Effector memory CD4-positive, alpha-beta T cell (primary cell): ENCODE data around the gene GAS7.
"Not testable (repeated sequence)": the region's sequence is repeated elsewhere in the genome, so short reads cannot be mapped to it uniquely, and the experiment has no call there.

Source experiments
- DNase-seq, 3 donors: peaks; one replicate each; pipeline ENCODE4 v3.0.0-alpha.2; 2020
- H3K27ac ChIP-seq: 2 replicates; pipeline ENCODE4 v1.7.0; 2013; ENCODE audit warnings: mild to moderate bottlenecking, low read length, moderate library complexity; ENCODE audit not compliant: insufficient read depth, poor library complexity, severe bottlenecking
- H3K27me3 ChIP-seq: replicated peaks from 2 replicates; pipeline ENCODE4 v1.7.0; 2013; ENCODE audit warnings: mild to moderate bottlenecking, low read length; ENCODE audit not compliant: insufficient read depth, control insufficient read depth, poor library complexity, severe bottlenecking
- H3K36me3 ChIP-seq: 2 replicates; pipeline ENCODE4 v1.7.0; 2013; ENCODE audit warnings: mild to moderate bottlenecking, low read length, moderate library complexity; ENCODE audit not compliant: control insufficient read depth, insufficient read depth
- H3K4me1 ChIP-seq: 2 replicates; pipeline ENCODE4 v1.7.0; 2013; ENCODE audit warnings: low read length, mild to moderate bottlenecking; ENCODE audit not compliant: control insufficient read depth, insufficient read depth, poor library complexity, severe bottlenecking
- H3K4me3 ChIP-seq: 2 replicates; pipeline ENCODE4 v1.7.0; 2013; ENCODE audit warnings: low read length, low read depth, mild to moderate bottlenecking; ENCODE audit not compliant: insufficient read depth, poor library complexity, severe bottlenecking
- H3K9me3 ChIP-seq: 2 replicates; pipeline ENCODE4 v1.7.0; 2013; ENCODE audit warnings: mild to moderate bottlenecking, low read length, moderate library complexity; ENCODE audit not compliant: control insufficient read depth

Gene GAS7

DNA sequence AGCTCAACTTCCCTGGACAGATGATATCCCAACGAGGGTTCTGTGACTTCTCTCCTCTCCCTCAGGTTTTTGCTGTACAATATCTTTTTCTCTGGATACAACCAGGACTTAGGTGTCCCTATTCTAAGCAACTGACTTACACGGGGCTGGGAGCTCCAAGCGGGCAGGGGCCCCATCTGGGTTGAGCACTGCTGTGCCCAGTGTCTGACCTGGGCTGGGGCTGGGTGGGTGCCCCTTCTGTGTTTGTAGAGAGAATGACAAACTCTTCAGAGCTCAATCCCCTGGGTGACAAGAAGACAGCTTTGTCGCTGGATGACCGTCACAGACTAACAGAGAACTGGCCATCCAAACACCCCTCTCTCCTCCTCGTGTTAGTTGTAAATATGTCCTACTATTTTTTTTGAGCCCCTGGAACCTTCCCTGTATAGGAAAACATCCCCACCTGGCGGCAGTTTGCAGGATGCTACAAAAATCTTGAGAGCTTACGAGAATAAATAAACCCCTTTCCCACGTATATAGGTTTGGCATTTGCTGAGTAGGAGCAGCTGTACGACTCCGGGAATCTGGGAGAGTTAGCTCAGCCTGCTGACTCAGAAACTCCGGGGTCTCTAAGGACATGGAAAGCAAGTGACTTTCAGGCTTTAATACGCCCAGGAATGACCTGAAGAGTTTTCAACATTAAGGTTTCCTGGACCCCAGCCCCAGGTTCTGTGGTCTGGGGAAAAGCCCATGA lies 269.6 kb downstream of the GAS7 start:
- Histone ChIP-seq H3K9me3 (no peaks in the 10 kb centered on the region), H3K4me1 (no peaks in the 10 kb centered on the region), H3K27me3 (no peaks in the 10 kb centered on the region), H3K4me3 (no peak overlapping the region), H3K27ac (no peak overlapping the region), H3K36me3 (no peaks in the 10 kb centered on the region)
- DNase-seq = no peak

DNA sequence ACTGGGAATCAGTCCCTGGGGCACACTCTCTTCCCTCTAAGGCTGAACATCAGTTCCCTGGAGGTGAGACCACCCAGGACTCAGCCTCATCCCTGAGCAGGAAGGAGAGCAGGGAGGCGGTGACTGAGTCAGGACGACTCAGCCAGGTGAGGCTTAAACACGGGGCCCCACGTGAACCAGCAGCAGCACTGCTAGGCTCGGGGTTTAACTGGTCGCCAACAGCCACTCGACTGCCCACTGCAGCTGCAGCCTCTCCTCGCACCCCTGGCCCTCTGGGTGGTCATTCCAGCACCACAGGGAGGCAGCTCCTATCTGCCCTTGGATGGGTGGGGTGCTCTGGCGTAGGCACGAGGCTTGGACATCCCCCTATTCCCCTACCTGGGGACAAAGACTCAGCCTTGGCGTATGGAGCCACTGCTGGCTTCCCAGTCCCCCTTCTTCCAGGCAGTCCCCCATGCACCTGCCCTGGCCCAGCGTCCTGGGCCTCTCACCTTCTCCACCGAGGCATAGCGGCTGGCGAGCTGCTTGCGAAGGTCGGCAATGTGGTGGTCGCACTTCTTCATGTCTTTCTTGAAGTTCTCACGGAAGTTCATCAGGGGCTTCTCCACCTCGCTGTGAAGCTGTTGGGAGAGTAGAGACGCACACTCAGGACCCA lies 272.1 kb downstream of the GAS7 start:
- no peak overlapping the region for H3K4me3 ChIP-seq
- DNase-seq = no peak
- H3K4me1 ChIP-seq = no peaks in the 10 kb centered on the region
- no peaks in the 10 kb centered on the region for H3K36me3 ChIP-seq
- H3K9me3 ChIP-seq = no peaks in the 10 kb centered on the region
- H3K27ac ChIP-seq = no peak overlapping the region
- H3K27me3 ChIP-seq = no peaks in the 10 kb centered on the region

- DNase-seq = no peak
- Histone ChIP-seq H3K4me3 (no peak overlapping the region), H3K36me3 (no peaks in the 10 kb centered on the region), H3K27ac (no peak overlapping the region), H3K4me1 (no peaks in the 10 kb centered on the region), H3K9me3 (no peaks in the 10 kb centered on the region), H3K27me3 (no peaks in the 10 kb centered on the region)
These were observed 272.9 kb downstream of the GAS7 start for GRCh38 chr17:9925457-9925856.

- H3K36me3 ChIP-seq = no peaks in the 10 kb centered on the region
These were observed 273.6 kb downstream of the GAS7 start for GRCh38 chr17:9924735-9925191.

DNA sequence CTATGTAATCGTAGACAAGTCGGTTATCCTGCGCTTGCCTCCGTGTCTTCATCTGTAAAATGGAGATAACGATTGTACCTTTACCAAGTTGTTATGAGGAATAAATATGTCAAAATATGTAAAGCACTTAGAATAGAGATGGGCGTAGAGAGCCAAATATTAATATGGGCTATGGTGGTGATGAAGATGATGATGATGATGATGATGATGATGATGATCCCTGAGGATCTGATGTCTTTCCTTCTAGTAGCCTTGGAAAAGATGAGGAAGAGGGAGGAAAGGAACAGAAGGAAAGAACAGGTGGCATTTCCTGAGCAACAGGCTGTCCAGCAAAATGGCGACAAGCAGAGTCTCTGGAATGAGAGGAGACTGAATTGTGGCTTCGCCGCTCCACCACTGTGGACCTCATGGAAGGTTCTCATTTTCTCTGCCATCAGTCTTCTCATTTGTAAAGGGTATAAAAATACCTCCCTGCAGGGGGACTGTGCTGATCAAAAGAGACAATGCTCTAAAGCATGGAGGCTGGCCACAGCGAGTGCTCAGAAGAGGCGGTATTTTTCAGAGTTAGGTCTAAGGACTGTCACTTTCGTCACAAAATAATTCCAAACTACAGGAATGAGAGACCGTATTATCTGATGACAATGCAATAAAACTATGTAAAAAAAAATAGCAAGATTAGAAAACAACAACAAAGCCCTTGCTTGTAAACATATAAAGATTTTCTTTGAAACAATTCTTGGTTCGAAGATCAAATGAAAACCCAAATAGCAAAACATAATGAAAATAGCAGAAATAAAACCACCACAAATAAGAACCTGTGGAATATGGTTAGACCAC lies 276.2 kb downstream of the GAS7 start:
- Histone ChIP-seq H3K9me3 (no peaks in the 10 kb centered on the region), H3K36me3 (no peaks in the 10 kb centered on the region), H3K4me1 (no peaks in the 10 kb centered on the region), H3K27ac (no peak overlapping the region), H3K27me3 (no peaks in the 10 kb centered on the region), H3K4me3 (no peak overlapping the region)
- no peak for DNase-seq

More at GRCh38 chr17:9924735-9925191, 273.6 kb downstream of the GAS7 start:
- Histone ChIP-seq H3K27me3 (no peaks in the 10 kb centered on the region), H3K4me1 (no peaks in the 10 kb centered on the region), H3K27ac (no peak overlapping the region), H3K9me3 (no peaks in the 10 kb centered on the region), H3K4me3 (no peak overlapping the region)
- no peak for DNase-seq

- not testable (repeated sequence) for H3K4me1 ChIP-seq, H3K9me3 ChIP-seq, H3K27ac ChIP-seq, H3K36me3 ChIP-seq, DNase-seq, H3K27me3 ChIP-seq, H3K4me3 ChIP-seq
These were observed 277.2 kb downstream of the GAS7 start for GRCh38 chr17:9921216-9921615.

GRCh38 chr17:9918804-9919352 lies 279.5 kb downstream of the GAS7 start:
- Histone ChIP-seq H3K27ac (no peak overlapping the region), H3K36me3 (no peaks in the 10 kb centered on the region), H3K27me3 (no peaks in the 10 kb centered on the region), H3K4me1 (no peaks in the 10 kb centered on the region), H3K9me3 (no peaks in the 10 kb centered on the region), H3K4me3 (no peak overlapping the region)
- no peak for DNase-seq

DNA sequence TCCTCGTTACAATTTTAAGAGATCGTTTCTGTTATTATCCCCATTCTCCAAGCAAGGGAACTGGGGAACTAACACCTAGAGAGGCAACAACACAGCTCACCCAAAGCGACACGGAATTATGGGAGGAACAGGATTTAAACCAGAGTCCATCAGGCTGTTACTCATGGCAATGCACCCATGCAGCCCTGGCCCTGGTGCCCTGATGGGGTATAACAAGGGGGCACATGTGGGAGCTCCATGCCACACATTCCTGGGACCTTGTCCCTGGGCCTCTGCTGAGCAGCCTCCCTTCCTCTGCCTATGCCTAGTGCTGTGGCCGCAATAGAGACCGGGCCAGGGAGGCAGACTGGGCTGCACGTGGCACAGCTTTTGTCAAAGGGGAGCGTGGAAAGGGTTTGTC lies 280.1 kb downstream of the GAS7 start:
- no peak overlapping the region for H3K27ac ChIP-seq
- H3K4me3 ChIP-seq = no peak overlapping the region
- H3K36me3 ChIP-seq = no peaks in the 10 kb centered on the region
- DNase-seq = no peak
- no peaks in the 10 kb centered on the region for H3K9me3 ChIP-seq
- H3K27me3 ChIP-seq = no peaks in the 10 kb centered on the region
- H3K4me1 ChIP-seq = no peaks in the 10 kb centered on the region

GRCh38 chr17:9917801-9918200 lies 280.6 kb downstream of the GAS7 start:
- Histone ChIP-seq H3K4me1 (no peaks in the 10 kb centered on the region), H3K27me3 (no peaks in the 10 kb centered on the region), H3K36me3 (no peaks in the 10 kb centered on the region), H3K4me3 (no peak overlapping the region), H3K27ac (no peak overlapping the region), H3K9me3 (no peaks in the 10 kb centered on the region)
- DNase-seq = no peak
